HepG2 (cell line): Measurements from ENCODE around the gene DHX8. TPM values are rescaled to one million over a fixed set of nuclear protein-coding genes. Genes with fewer than 3 reads are reported as not detected.

Source experiments
- HOXA3 ChIP-seq: sonication (generic); formaldehyde crosslinking; IDR thresholded peaks from 2 replicates; pipeline ENCODE4 v1.5.0; 2020; ENCODE audit warnings: missing genetic modification reagents
- KLF13 ChIP-seq: sonication (generic); formaldehyde crosslinking; IDR thresholded peaks from 2 replicates; pipeline ENCODE4 v1.4.0; 2020; ENCODE audit warnings: mild to moderate bottlenecking, missing genetic modification reagents
- POLR2AphosphoS5 ChIP-seq: IDR thresholded peaks from 2 replicates; pipeline ENCODE4 v1.6.1; 2012; ENCODE audit warnings: low read depth, low read length
- SMYD3 ChIP-seq: sonication (generic); formaldehyde crosslinking; IDR thresholded peaks from 2 replicates; pipeline ENCODE4 v1.8.1; 2023; ENCODE audit warnings: mild to moderate bottlenecking, missing genetic modification reagents
- SRF ChIP-seq: IDR thresholded peaks from 2 replicates; pipeline ENCODE4 v1.6.1; 2011; ENCODE audit warnings: mild to moderate bottlenecking, low read depth, low read length, moderate library complexity
- ZBTB40 ChIP-seq, 2 experiments: fragments of 450-650 bp in 1 of 2; sonication (generic) in 1 of 2; formaldehyde crosslinking in 1 of 2; IDR thresholded peaks; 2 replicates each; pipeline versions ENCODE4 v1.6.1 to v1.8.0; 2016 to 2022; ENCODE audit warnings: antibody characterized with exemption in 1 of 2, mild to moderate bottlenecking in 1 of 2, missing genetic modification reagents in 1 of 2
- ZC3H4 ChIP-seq: sonication (generic); formaldehyde crosslinking; IDR thresholded peaks from 2 replicates; pipeline ENCODE4 v1.4.0; 2020; ENCODE audit warnings: missing genetic modification reagents, borderline replicate concordance
- ZNF574 ChIP-seq: sonication (generic); formaldehyde crosslinking; IDR thresholded peaks from 2 replicates; pipeline ENCODE4 v1.4.0; 2020; ENCODE audit warnings: missing genetic modification reagents
- ZNF724P ChIP-seq: sonication (generic); formaldehyde crosslinking; IDR thresholded peaks from 2 replicates; pipeline ENCODE4 v1.8.0; 2022; ENCODE audit warnings: missing genetic modification reagents, borderline replicate concordance
- polyA plus RNA-seq, 8 experiments: library from polyadenylated mRNA; depleted of rRNA in 3 of 8; stranded (reverse) in 7 of 8; unstranded in 1 of 8; fragments of >200 nt; fragmentation: Illumina TruSeq in 4 of 8; extraction: Trizol in 4 of 8; gene quantifications; 2 replicates each; pipeline versions ENCODE4 v1.2.1 to v1.2.3, GENCODE V29; 2011 to 2016; ENCODE audit warnings: low read depth in 4 of 8, missing spikeins in 1 of 8, mixed read lengths in 1 of 8; ENCODE audit not compliant: insufficient read depth in 1 of 8
- total RNA-seq, 5 experiments: library from RNA; depleted of rRNA; stranded (reverse); fragments of >200 nt; fragmentation: Illumina TruSeq; extraction: Trizol; gene quantifications; 2 replicates each; pipeline ENCODE4 v1.2.3, GENCODE V29; 2016; ENCODE audit warnings: low read depth in 1 of 5
- TF ChIP-seq, protein P1 (sequence below): sonication (generic); formaldehyde crosslinking; IDR thresholded peaks from 2 replicates; pipeline ENCODE4 v1.8.0; 2022; ENCODE audit warnings: mild to moderate bottlenecking, missing genetic modification reagents

The DHX8 gene
- total and polyA plus RNA-seq, 2 of the 13 experiments (the other 11 are each of a cell fraction or from before 2014, with no cell fraction given): 24.8 to 48.9 TPM

DNA sequence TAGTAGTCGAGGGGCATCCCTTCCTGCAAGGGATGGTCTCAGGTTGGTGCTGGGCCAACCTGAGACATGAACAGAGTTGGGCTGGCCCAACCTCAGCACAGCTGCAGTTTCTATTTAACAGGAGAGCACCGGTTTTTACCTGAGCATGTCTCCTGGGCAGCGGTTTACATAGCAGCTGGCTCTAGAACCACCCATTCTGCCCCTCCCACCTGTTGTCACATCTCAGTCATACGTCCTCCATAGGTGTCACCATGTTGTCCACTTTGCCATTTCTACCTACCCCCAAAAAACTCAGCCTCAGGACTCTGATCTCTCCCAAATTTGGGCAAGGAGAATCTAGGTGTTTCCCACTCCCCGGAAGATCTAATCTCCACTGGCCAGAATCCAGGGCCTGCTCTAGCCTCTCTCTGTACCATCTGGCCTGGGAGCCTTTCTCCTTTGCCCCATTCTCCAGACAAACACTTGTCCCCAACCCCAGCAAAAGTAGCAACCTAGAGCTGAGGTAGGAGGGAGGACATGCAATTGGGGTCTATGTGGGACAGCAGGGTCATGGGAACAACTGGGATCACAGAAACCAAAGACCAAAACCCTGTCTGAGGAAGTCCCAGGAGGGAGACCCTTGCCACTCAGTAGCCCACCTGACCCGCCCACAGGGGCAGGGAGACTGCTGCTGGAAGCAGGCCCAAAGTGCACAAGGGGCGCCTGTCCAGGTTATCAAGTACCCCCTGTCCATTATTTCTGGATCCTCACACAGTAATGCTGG, 43.3 kb downstream of the DHX8 start (continued):
- no peak for TF ChIP-seq ZBTB40 (IDR thresholded peaks at IDR 0.05)
- TF ChIP-seq ZBTB40 (CRISPR knock-in tag; IDR thresholded peaks at IDR 0.05): no peak
- TF ChIP-seq ZNF574 (CRISPR knock-in tag): peak; percentile 35; the same call in 1 of the 2 replicates
- TF ChIP-seq KLF13 (CRISPR knock-in tag): 0 out of 2 replicates have a peak, but pooled peaks have one; percentile 33
- no peak for TF ChIP-seq HOXA3 (CRISPR knock-in tag)
- peak; percentile 53; the same call in 1 of the 2 replicates for TF ChIP-seq SRF
- TF ChIP-seq POLR2AphosphoS5: peak; percentile 58; the same call in 1 of the 2 replicates
- 0 out of 2 replicates have a peak, but pooled peaks have one; percentile 61 for TF ChIP-seq ZNF724P
- TF ChIP-seq, protein P1, sequence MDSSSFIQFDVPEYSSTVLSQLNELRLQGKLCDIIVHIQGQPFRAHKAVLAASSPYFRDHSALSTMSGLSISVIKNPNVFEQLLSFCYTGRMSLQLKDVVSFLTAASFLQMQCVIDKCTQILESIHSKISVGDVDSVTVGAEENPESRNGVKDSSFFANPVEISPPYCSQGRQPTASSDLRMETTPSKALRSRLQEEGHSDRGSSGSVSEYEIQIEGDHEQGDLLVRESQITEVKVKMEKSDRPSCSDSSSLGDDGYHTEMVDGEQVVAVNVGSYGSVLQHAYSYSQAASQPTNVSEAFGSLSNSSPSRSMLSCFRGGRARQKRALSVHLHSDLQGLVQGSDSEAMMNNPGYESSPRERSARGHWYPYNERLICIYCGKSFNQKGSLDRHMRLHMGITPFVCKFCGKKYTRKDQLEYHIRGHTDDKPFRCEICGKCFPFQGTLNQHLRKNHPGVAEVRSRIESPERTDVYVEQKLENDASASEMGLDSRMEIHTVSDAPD (CRISPR knock-in tag): 0 out of 2 replicates have a peak, but pooled peaks have one; percentile 50
- TF ChIP-seq ZC3H4 (CRISPR knock-in tag): 0 out of 2 replicates have a peak, but pooled peaks have one; percentile 26
- TF ChIP-seq SMYD3 (CRISPR knock-in tag): 0 out of 2 replicates have a peak, but pooled peaks have one; percentile 71
